ENCODE data around the gene MYEOV. TPM values are rescaled to one million over a fixed set of nuclear protein-coding genes. Genes with fewer than 3 reads are reported as not detected.

Gene MYEOV
- total and polyA plus RNA-seq, 4 donors = 0.39 TPM; not detected in 3

- no peak for DNase-seq (ENCODE audit: low read depth in 4 of 6, low spot score in 6 of 6)
- H3K27me3 ChIP-seq (ENCODE audit: control insufficient read depth, insufficient read depth, low read length) = no peaks in the 10 kb centered on the region
- H3K4me1 ChIP-seq (ENCODE audit: control insufficient read depth, insufficient read depth, low read length) = no peaks in the 10 kb centered on the region
- H3K36me3 ChIP-seq (ENCODE audit: control insufficient read depth, insufficient read depth, low read length) = no peaks in the 10 kb centered on the region
- no peak overlapping the region for H3K27ac ChIP-seq (ENCODE audit: low read depth, low read length)
- H3K9me3 ChIP-seq (ENCODE audit: control insufficient read depth, insufficient read depth, low read length) = no peaks in the 10 kb centered on the region
- H3K4me3 ChIP-seq (ENCODE audit: low read depth, low read length) = no peak overlapping the region
- WGBS (ENCODE audit: insufficient coverage) = 100% methylated on average over 1 of the region's 2 CpGs
These were observed 39.9 kb downstream of the MYEOV start for GRCh38 chr11:69333879-69334278.

GRCh38 chr11:69335007-69335780 is 41.2 kb downstream of the MYEOV start:
- no peak for DNase-seq (ENCODE audit: low read depth in 4 of 6, low spot score in 6 of 6)

GRCh38 chr11:69335781-69336405 is 41.9 kb downstream of the MYEOV start:
- H3K9me3 ChIP-seq (ENCODE audit: control insufficient read depth, insufficient read depth, low read length) = no peaks in the 10 kb centered on the region
- no peak for DNase-seq (ENCODE audit: low read depth in 4 of 6, low spot score in 6 of 6)
- H3K4me1 ChIP-seq (ENCODE audit: control insufficient read depth, insufficient read depth, low read length) = no peaks in the 10 kb centered on the region
- no peaks in the 10 kb centered on the region for H3K27me3 ChIP-seq (ENCODE audit: control insufficient read depth, insufficient read depth, low read length)
- no peaks in the 10 kb centered on the region for H3K36me3 ChIP-seq (ENCODE audit: control insufficient read depth, insufficient read depth, low read length)
- H3K4me3 ChIP-seq (ENCODE audit: low read depth, low read length) = no peak overlapping the region
- H3K27ac ChIP-seq (ENCODE audit: low read depth, low read length) = no peak overlapping the region
- WGBS (ENCODE audit: insufficient coverage) = 96% methylated on average over 10 of the region's 12 CpGs

More at GRCh38 chr11:69335007-69335780, 41.2 kb downstream of the MYEOV start:
- Histone ChIP-seq H3K27ac (ENCODE audit: low read depth, low read length) (no peak overlapping the region), H3K27me3 (ENCODE audit: control insufficient read depth, insufficient read depth, low read length) (no peaks in the 10 kb centered on the region), H3K36me3 (ENCODE audit: control insufficient read depth, insufficient read depth, low read length) (no peaks in the 10 kb centered on the region), H3K4me3 (ENCODE audit: low read depth, low read length) (no peak overlapping the region), H3K9me3 (ENCODE audit: control insufficient read depth, insufficient read depth, low read length) (no peaks in the 10 kb centered on the region), H3K4me1 (ENCODE audit: control insufficient read depth, insufficient read depth, low read length) (no peaks in the 10 kb centered on the region)
- WGBS (ENCODE audit: insufficient coverage) = 85% methylated on average over 9 of the region's 15 CpGs

- H3K4me1 ChIP-seq (ENCODE audit: control insufficient read depth, insufficient read depth, low read length) = no peaks in the 10 kb centered on the region
- no peak overlapping the region for H3K27ac ChIP-seq (ENCODE audit: low read depth, low read length)
- H3K27me3 ChIP-seq (ENCODE audit: control insufficient read depth, insufficient read depth, low read length) = no peaks in the 10 kb centered on the region
- DNase-seq (ENCODE audit: low read depth in 4 of 6, low spot score in 6 of 6) = no peak
- WGBS (ENCODE audit: insufficient coverage) = 82% methylated on average over 5 of the region's 6 CpGs
- no peaks in the 10 kb centered on the region for H3K9me3 ChIP-seq (ENCODE audit: control insufficient read depth, insufficient read depth, low read length)
- H3K4me3 ChIP-seq (ENCODE audit: low read depth, low read length) = no peak overlapping the region
- H3K36me3 ChIP-seq (ENCODE audit: control insufficient read depth, insufficient read depth, low read length) = no peaks in the 10 kb centered on the region
These were observed 43.3 kb downstream of the MYEOV start for GRCh38 chr11:69337211-69337721.

- Histone ChIP-seq H3K4me1 (ENCODE audit: control insufficient read depth, insufficient read depth, low read length) (no peaks in the 10 kb centered on the region), H3K27me3 (ENCODE audit: control insufficient read depth, insufficient read depth, low read length) (no peaks in the 10 kb centered on the region), H3K4me3 (ENCODE audit: low read depth, low read length) (no peak overlapping the region), H3K27ac (ENCODE audit: low read depth, low read length) (no peak overlapping the region), H3K36me3 (ENCODE audit: control insufficient read depth, insufficient read depth, low read length) (no peaks in the 10 kb centered on the region), H3K9me3 (ENCODE audit: control insufficient read depth, insufficient read depth, low read length) (no peaks in the 10 kb centered on the region)
- WGBS (ENCODE audit: insufficient coverage) = 84% methylated on average over 6 of the region's 12 CpGs
- no peak for DNase-seq (ENCODE audit: low read depth in 4 of 6, low spot score in 6 of 6)
These were observed 45.2 kb downstream of the MYEOV start for GRCh38 chr11:69339041-69339733.

- H3K36me3 ChIP-seq (ENCODE audit: control insufficient read depth, insufficient read depth, low read length) = no peaks in the 10 kb centered on the region
- no peaks in the 10 kb centered on the region for H3K9me3 ChIP-seq (ENCODE audit: control insufficient read depth, insufficient read depth, low read length)
- no peaks in the 10 kb centered on the region for H3K27me3 ChIP-seq (ENCODE audit: control insufficient read depth, insufficient read depth, low read length)
- no peaks in the 10 kb centered on the region for H3K4me1 ChIP-seq (ENCODE audit: control insufficient read depth, insufficient read depth, low read length)
- no peak overlapping the region for H3K4me3 ChIP-seq (ENCODE audit: low read depth, low read length)
- WGBS (ENCODE audit: insufficient coverage) = 100% methylated on average over 3 of the region's 5 CpGs
- no peak overlapping the region for H3K27ac ChIP-seq (ENCODE audit: low read depth, low read length)
- no peak for DNase-seq (ENCODE audit: low read depth in 4 of 6, low spot score in 6 of 6)
These were observed 46.1 kb downstream of the MYEOV start for GRCh38 chr11:69339983-69340565.

- WGBS (ENCODE audit: insufficient coverage) = 90% methylated on average over 13 of the region's 13 CpGs
- Histone ChIP-seq H3K9me3 (ENCODE audit: control insufficient read depth, insufficient read depth, low read length) (no peaks in the 10 kb centered on the region), H3K27ac (ENCODE audit: low read depth, low read length) (no peak overlapping the region), H3K27me3 (ENCODE audit: control insufficient read depth, insufficient read depth, low read length) (no peaks in the 10 kb centered on the region), H3K4me3 (ENCODE audit: low read depth, low read length) (no peak overlapping the region), H3K36me3 (ENCODE audit: control insufficient read depth, insufficient read depth, low read length) (no peaks in the 10 kb centered on the region), H3K4me1 (ENCODE audit: control insufficient read depth, insufficient read depth, low read length) (no peaks in the 10 kb centered on the region)
- no peak for DNase-seq (ENCODE audit: low read depth in 4 of 6, low spot score in 6 of 6)
These were observed 48.8 kb downstream of the MYEOV start for GRCh38 chr11:69342588-69343330.

GRCh38 chr11:69343401-69344321 is 49.7 kb downstream of the MYEOV start:
- Histone ChIP-seq H3K4me3 (ENCODE audit: low read depth, low read length) (no peak overlapping the region), H3K9me3 (ENCODE audit: control insufficient read depth, insufficient read depth, low read length) (peaks cover 3% of the 10 kb centered on the region), H3K27ac (ENCODE audit: low read depth, low read length) (no peak overlapping the region), H3K36me3 (ENCODE audit: control insufficient read depth, insufficient read depth, low read length) (no peaks in the 10 kb centered on the region), H3K4me1 (ENCODE audit: control insufficient read depth, insufficient read depth, low read length) (no peaks in the 10 kb centered on the region), H3K27me3 (ENCODE audit: control insufficient read depth, insufficient read depth, low read length) (no peaks in the 10 kb centered on the region)
- WGBS (ENCODE audit: insufficient coverage) = 95% methylated on average over 11 of the region's 13 CpGs
- DNase-seq (ENCODE audit: low read depth in 4 of 6, low spot score in 6 of 6) = no peak
